Occipital lobe (tissue), 2 donors: Measurements from ENCODE around the gene UTY. TPM values are rescaled to one million over a fixed set of nuclear protein-coding genes. Genes with fewer than 3 reads are reported as not detected.

Experiments
- DNase-seq: peaks from one replicate; lab custom pipeline; 2025; lab: John Stamatoyannopoulos, UW
- total RNA-seq: library from RNA; depleted of rRNA; stranded (reverse); fragments of >200 nt; gene quantifications from one replicate; pipeline ENCODE4 v1.2.3, GENCODE V29; 2014

The UTY gene
- total RNA-seq, 1 donor from 2014 or later: not detected

DNA sequence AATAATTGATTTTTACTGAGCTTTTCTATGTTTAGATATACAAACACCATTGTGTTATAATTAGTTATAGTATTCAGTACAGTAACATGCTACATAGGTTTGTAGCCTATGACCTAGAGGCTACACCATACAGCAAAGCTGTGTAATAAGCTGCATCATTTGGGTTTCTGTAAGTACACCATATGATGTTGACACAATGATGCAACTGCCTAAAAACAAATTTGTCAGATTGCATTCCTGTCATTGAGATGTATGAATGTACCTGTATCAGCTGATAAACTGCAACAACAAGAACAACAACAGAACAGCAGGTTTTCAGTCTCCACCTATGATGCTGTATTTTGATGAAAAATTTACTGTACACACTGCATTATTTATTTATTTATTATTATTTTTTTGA, 64.3 kb downstream of the UTY start:
- no peak for DNase-seq

DNA sequence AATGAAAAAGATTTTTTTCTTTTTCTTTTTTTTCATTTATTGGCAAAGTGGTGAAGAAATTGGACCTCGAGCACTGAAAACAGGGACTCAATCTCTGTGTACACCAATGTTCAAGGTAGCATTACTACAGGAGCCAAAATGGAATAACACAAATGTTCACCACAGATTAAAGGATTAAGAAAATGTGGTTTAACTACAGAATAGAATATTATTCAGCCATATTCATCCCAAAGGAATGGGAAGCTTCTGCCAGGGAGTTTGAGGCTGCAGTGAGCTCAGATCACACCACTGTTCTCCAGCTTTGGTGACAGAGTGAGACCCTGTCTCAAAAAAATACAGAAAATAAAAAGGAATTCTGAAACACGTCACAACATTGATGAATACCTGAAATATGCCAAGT, 81.0 kb downstream of the UTY start:
- no peak for DNase-seq

DNA sequence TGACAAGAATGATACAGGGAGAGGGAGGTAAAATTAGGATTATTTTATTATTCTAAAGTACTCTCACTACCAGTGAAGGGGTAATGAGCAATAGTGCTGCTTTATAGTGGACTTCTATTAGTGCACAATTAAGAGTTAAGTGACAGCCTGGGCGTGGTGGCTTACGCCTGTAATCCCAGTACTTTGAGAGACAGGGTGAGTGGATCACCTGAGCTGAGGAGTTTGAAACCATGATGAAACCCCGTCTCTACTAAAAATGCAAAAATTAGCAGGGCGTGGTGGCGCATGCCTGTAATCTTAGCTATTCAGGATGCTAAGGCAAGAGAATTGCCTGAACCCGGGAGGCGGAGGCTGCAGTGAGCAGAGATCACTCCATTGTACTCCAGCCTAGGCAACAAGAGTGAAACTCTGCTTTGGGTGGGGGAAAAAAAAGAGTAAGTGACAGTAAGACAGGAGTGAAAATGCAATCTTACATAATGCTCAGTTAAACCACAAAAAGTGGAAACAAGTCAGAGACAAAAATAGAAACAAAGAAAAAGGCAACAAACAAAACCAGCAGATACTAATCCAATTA, 98.6 kb downstream of the UTY start:
- DNase-seq: no peak

DNA sequence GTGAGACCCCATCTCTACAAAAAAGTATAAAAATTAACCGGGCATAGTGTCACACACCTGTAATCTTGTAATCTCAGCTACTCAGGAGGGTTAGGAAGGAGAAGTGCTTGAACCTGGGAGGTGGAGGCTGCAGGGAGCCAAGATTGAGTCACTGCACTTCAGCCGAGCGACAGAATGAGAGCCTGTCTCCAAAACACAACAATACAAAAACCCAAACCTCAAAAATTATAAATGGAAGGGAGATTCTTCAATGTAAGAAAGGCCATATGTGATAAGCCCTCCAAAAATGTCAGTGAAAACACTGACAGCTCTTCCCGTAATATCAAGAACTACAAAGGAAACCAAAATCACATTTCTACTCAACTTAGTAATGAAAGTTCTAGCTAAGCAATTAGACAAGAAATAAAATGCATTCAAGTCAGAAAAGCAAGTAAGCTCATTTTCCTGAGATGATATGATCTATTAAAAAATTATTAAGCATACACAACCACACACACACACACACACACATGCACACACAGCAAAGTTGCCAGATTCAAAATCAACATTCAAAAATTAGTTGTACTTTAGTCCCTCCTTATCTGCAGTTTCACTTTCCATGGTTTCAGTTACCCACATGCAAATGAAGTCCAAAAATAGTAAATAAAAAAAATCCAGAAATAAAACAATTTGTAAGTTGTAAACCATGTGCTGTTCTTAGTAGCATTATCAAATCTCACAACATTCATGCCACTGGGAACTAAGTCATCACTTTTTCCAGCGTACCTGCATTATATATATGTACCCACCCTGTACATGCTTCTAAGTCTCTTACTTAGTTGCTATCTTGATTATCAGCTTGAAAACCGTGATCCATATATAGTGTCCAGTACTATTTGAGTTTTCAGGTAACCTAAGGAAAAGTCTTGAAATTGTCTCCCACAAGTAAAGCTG, 108.7 kb downstream of the UTY start:
- no peak for DNase-seq

DNA sequence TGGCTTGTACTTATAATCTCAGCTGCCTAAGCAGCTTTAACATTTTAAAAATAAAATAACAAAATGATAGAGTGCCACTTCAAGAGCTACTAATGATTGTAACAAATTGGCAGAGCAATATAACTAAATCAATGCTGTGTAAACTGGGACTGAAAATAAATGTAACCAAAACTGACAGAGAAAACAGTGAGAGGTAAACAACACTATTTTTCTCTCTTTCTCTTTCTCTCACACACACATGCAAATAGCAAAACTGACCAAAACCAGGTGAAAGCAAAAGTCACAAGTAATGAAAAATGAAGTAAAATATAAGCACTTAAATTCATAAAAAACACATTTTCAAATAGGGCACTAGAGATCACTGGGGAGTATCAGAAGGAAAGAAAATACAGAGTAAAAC, 109.6 kb downstream of the UTY start:
- DNase-seq: no peak

DNA sequence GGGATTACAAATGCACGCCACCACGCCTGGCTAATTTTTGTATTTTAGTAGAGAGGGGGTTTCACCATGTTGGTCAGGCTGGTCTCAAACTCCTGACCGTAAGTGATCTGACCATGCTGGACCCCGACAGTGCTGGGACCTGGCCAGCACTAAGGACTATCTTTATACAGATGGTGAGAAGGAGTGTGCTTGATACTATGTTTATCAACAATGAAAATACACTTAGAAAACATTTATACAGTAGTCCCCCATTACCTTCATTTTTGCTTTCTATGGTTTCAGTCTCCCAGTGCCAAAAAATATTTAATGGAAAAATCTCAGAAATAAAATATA, 111.4 kb downstream of the UTY start:
- DNase-seq: no peak

DNA sequence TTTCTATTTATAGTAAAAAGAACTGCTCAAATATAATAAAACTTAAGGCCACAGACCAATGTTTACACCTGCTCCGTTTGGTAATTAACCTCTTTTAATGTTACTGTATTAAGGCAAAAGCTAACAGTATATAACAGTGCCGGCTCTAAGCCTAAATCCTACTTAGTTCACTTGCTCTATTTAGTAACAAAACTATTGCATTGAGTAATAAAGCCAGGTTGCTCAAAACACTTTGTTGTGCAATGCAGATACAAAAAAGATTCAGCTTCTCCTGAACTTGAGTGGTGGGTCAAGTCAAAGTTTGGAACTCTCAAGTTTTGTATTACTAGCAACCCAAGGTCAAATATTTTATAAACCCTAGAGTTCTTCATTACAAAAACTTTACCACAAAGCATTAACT, 116.2 kb downstream of the UTY start:
- no peak for DNase-seq

DNA sequence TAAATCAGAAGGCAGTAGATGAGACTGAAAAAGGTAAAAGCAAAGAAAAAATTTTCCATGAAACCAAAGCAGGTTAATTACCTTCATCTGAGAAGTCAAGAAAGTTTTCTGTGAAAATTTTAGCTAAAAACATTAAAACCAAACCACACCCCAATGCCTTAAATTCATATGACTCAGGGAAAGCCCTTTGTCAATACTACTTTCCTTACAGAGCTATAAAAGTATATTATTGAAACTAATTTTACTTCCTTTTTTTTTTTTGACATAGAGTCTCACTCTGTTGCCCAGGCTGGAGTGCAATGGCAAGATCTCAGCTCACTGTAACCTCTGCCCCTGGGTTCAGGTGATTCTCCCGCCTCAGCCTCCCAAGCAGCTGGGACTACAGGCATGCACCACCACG, 117.2 kb downstream of the UTY start:
- DNase-seq: no peak

DNA sequence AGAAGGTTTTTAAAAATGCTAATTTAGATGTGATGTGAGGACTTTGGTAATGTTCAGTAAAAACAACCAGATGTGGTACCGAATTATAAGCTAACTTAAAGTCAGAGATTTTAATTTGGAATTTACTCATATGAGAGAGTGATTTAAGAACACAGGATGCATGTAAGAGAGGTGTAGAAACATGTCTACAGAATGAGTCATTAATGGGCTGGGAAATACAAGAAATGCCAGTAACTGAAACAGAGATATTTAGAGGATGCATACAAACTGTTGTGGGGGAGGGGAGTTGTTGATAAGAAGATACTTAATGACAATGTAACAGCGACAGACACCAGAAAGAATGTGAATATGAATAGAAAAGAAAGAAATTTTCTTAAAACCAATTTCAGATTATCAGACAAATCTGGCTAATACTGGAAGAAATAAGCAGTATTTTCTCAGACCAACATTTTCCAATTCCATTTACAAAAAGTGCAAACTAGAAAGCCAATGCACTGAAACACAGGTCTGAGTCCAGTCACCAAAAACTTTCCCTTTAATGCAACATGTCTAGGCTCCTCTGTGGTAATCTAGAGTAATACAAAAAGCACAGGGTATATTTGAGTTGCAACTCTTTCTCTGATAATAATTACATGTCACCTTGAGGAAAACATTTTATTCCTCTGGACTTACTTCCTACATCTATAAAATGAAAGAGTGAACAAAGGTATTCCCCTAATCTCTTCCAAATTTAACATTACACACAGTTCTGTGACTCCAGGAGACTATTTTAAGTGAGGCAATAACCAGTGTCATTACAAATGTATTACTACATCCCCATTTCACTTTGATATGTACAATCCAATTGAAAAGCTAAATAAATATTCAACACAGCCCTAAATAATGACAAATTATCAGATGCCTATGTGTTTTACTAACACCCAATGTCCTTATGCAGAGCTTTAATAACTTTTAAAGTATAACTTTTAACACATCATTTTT, 117.9 kb downstream of the UTY start:
- DNase-seq: no peak

DNA sequence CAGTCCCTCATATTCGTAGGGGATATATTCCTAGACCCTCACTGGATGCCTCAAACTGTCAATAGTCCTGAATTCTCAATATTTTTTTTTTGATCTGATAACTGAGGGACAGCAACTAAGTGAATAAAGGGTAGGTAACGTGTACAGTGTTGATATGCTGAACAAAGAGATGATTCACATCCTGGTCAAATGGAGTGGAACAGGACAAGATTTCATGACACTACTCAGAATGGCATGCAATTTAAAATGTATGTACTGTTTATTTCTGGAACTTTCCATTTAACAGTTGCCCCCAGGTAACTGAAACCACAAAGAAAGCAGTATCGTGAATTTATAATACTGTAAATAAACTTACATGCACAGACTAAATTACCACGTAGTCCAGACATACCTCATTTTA, 128.4 kb downstream of the UTY start:
- no peak for DNase-seq

DNA sequence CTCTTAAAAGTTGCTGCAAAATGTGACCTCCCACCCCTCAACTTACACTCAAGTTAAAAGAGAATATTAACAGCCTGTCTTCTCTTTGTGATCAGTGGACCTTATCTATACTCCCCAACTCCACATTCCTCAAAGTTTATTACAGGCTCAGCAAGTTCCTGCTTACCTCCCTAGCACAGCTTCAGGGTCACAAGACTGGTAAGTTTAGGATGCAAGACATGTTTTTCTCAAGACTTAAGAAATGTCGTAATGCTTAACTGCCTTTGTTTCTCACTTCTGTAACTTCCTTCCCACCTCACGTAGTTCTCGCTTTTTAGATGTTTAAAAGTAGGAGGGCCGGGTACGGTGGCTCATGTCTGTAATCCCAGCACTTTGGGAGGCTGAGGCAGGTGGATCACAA, 132.7 kb downstream of the UTY start:
- no peak for DNase-seq

DNA sequence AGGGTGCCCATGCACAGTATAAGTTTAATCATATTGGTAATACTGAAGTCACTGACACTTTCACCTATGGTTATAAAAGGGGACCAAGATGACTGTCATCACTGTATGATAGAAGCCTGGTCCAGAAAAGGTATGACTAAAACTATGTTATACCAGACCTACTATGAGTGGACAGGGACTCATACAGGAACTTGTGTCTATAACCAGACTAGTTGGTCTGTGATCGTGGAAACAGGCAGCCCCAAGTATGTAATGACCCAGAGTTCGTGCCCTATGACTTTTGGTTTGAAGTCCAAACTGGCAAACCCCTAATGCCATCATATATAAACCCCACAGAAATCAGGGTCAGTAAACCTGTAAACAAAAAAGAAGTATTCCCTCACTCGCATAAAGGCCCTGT, 134.3 kb downstream of the UTY start:
- DNase-seq: no peak

DNA sequence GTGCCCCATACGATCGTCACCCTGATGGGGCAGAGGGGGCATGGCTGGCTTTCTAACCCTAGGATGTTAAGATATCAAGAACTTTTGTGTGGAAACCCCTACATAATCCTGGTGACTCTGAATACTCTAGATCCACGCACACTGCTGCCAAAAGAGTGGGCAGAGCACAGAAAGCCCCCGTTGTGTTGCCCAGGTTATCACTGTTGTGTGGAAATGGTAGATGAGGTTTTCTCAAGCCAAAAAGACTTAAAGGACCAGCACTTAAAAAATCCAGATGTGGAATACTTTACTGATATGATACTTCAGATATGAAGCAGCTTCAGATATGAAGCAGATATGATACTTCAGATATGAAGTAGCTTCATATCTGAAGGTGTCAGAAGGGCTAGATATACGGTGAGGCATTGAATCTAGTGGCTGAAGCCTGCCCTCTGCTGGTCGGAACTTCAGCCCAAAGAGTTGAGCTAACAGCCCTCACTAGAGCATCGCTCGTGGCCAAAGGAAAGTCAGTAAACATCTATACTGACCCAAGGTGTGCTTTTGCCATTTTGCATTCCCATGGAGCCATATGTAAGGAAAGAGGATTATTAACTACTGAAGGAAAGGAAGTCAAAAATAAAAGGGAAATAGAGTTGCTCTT, 136.4 kb downstream of the UTY start:
- DNase-seq: no peak

DNA sequence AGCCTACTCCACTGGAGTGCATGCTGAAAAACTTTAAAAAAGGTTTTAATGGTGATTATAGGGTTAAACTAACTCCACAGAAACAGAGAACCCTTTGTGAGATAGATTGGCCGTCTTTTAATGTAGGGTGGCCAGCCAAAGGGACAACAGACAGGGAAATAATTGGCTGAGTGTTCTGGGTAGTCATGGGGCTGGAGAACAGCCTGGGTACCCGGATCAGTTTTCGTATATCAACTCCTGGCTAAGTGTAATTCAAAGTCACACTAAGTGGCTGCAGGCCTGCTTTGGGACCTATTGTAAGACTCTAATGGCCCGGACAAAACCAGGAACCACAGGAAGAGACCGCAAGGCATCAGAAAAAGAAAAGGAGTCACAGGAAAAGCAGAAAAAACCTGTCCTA, 139.9 kb downstream of the UTY start:
- peak; percentile 27 for DNase-seq

DNA sequence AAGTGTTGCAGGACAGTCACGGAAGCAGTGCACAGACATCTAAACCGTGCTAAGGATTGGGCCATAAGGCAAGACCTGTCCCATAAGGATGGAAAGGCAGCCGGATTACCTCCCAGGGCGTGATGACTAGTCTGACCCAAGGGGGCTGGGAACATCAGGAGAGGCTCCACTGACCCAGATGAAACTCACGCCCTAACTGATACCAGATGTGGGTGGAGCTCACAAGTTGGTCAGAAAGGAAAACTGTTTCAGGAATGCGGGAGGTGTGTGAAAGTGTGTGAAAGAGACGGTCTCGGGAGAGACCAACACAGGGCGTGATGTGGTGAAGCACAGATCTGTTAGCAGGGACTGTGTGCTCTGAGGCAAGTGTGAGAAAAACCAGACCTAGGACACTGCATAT, 140.5 kb downstream of the UTY start:
- no peak for DNase-seq

DNA sequence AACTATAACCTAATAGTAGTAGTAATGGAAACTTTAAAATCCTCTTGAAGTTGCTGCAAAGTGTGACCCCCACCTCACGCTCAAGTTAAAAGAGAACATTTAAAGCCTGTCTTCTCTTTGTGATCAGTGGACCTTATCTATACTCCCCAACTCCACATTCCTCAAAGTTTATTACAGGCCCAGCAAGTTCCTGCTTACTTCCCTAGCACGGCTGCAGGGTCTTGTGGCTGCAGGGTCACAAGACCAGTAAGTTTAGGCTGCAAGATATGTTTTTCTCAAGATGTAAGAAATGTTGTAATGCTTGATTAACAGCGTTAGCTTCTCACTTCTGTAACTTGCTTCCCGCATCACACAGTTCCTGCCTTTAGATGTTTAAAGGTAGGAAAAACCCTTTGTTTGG, 141.1 kb downstream of the UTY start:
- DNase-seq: no peak

DNA sequence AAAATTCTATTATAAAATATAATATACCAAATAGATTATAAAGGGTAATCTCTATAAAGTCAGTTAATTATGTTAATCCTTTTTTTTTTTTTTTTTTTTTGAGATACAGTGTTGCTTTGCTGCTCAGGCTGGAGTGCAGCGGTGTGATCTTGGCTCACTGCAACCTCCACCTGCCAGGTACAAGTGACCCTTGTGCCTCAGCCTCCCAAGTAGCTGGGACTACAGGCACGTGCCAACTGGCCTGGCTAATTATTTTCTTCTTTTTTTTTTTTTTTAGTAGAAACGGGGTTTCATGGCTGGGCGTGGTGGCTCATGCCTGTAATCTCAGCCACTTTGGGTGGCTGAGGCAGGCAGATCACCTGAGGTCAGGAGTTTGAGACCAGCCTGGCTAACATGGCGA, 141.9 kb downstream of the UTY start:
- no peak for DNase-seq

DNA sequence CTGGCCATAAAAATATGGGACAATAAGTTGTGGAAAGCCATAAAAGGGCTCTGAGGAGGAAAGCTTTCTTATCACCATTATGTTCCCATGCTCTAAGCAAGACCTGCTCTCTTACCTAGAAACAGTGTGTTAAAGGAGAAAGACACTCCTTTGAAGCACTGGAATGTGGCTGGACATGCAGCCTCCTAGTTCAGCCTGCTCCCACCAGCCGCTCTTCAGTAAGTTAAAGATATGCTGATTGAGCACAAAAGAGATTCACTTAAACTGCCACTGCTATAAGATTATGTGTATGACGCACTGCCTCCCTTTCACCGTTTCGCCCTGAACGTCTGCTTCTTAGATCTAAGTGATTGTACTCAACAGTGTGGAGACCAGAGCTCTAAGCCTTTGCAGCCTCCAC, 146.0 kb downstream of the UTY start:
- DNase-seq: no peak

DNA sequence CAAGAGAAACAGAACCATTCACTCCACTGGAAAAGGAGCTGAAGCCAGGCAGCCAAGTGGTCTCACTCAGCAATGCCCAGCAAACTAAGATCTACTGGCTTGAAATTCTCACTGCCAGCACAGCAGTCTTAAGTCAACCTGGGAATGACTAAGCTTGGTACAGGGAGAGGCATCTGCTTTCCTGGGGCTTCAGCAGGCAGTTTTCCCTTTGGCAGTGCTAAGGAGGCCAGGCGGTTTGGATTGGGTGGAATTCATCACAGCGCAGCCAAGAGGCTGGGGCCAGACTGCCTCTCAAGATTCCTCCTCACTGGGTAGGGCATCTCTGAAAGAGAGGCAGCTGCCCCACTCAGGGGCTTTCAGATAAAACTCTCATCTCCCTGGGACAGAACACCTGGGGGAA, 149.2 kb downstream of the UTY start:
- no peak for DNase-seq

DNA sequence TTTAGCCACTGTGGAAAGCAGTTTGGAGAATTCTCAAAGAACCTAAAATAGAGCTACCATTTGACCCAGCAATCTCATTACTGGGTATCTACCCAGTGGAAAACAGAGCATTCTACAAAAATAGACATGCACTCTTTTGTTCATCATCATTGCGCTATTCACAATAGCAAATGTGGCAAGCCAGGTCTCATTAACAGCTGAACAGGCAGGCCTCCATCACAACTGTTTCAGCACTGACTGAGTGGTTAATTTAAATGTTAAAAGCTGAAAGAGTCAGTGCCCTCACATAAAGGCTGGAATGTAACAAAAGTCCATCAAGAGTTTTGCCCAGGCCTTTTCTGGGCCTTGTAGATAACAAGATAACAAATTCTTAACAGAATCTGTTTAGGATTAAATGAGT, 166.9 kb downstream of the UTY start:
- DNase-seq: no peak

DNA sequence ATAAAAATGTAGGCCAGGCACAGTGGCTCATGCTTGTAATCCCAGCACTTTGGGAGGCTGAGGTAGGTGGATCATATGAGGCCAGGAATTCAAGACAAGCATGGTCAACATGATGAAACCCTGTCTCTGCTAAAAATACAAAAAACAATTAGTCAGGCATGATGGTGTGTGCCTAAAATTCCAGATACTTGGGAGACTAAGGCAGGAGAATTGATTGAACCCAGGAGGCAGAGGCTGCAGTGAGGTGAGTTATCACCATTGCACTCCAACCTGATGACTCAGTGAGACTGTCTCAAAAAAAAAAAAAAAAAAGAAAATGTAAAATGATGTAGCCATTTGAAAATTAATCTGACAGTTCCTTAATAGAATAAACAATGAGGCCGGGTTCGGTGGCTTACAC, 171.9 kb downstream of the UTY start:
- no peak for DNase-seq

DNA sequence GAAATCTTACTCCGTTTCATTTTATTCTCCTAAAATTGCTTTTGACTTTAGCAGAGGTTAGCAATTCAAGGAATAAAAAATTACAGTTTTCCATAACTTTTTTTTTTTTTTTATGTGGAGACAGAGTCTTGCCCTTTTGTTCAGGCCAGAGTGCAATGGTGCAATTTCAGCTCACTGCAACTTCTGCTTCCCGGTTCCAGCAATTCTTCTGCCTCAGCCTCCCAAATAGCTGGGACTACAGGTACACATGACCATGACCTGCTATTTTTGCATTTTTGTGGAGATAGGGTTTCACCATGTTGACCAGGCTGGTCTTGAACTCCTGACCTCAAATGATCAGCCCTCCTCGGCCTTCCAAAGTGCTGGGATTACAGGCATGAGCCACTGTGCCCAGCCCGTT, 179.0 kb downstream of the UTY start:
- no peak for DNase-seq
